B cell (primary cell): ENCODE data around the gene NETO1.

ENCODE experiments used
- CTCF ChIP-seq: fragments of 200-600 bp; IDR thresholded peaks from one replicate; pipeline ENCODE4 v1.8.0; 2022; ENCODE audit warnings: antibody characterized with exemption, mild to moderate bottlenecking
- EZH2 ChIP-seq: IDR thresholded peaks from 2 replicates; pipeline ENCODE4 v1.6.1; 2012; ENCODE audit warnings: borderline replicate concordance, low read depth, mild to moderate bottlenecking, moderate library complexity, low read length; ENCODE audit not compliant: insufficient read depth, poor library complexity, severe bottlenecking

- no peak for TF ChIP-seq EZH2
- TF ChIP-seq CTCF, result no peak
Observed at GRCh38 chr18:72830109-72830508, 37.7 kb downstream of the NETO1 start.
